Measurements from ENCODE around the gene VAMP7.
"Not testable (repeated sequence)": the region's sequence is repeated elsewhere in the genome, so short reads cannot be mapped to it uniquely, and the experiment has no call there.

The VAMP7 gene

DNA sequence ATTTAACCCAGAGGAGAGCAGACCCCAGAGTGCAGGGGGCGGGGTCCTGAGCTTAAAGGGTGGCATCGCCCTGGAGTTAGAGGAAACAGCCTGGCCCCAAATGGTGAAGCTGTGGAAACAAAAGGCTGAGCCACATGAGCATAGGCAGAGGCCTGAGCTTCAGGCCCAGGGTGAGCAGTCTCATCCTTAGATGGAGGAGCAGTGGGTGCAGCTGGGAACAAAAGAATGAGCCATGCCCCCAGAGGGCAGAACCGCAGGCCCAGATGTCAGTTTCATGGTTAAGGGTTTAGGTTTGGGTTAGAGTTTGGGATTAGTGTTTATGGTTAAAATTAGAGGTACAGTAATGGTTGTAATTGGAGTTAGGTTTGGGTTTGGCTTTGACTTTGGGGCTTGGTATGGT is 71.9 kb downstream of the VAMP7 start:
- Mint-ChIP-seq H3K9me3 (peaks cover 4% of the 10 kb centered on the region), H3K27ac (no peak overlapping the region), H3K27me3 (peaks cover 3% of the 10 kb centered on the region), H3K36me3 (no peaks in the 10 kb centered on the region), H3K4me1 (no peaks in the 10 kb centered on the region), H3K4me3 (no peak overlapping the region)
- DNase-seq (ENCODE audit: low spot score in 2 of 2) (no peak), ATAC-seq (ENCODE audit: low read depth) (no peak)

DNA sequence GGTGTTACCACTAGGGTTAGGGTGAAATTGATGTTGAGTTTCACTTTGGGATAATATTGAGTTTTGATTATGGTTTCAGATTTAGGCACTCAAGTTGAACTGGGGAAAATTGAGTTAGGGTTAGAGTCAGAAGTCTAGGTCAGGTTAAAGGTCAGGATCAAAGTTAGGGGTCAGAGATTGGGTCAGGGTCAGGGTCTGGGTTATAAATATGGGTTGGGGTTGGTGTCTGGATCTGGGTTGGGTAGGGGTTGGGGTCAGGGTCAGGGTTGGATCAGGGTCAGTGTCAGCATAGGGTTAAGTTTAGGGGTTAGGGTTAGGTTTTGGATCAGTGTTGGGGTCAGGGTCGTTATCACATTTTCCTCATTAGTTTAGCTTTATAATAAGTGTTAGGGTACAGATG is 73.6 kb downstream of the VAMP7 start:
- ATAC-seq (ENCODE audit: low read depth), result no peak
- no peak overlapping the region for H3K27ac Mint-ChIP-seq
- no peak for DNase-seq (ENCODE audit: low spot score in 2 of 2)
- no peak overlapping the region for H3K4me3 Mint-ChIP-seq
- no peaks in the 10 kb centered on the region for H3K4me1 Mint-ChIP-seq
- H3K27me3 Mint-ChIP-seq, result peaks cover 3% of the 10 kb centered on the region
- no peaks in the 10 kb centered on the region for H3K36me3 Mint-ChIP-seq
- H3K9me3 Mint-ChIP-seq, result peaks cover 4% of the 10 kb centered on the region

- no peaks in the 10 kb centered on the region for H3K36me3 Mint-ChIP-seq
- H3K4me3 Mint-ChIP-seq, result no peak overlapping the region
- DNase-seq (ENCODE audit: low spot score in 2 of 2) (no peak), ATAC-seq (ENCODE audit: low read depth) (no peak)
- peaks cover 4% of the 10 kb centered on the region for H3K9me3 Mint-ChIP-seq
- H3K27ac Mint-ChIP-seq, result no peak overlapping the region
- H3K27me3 Mint-ChIP-seq, result peaks cover 3% of the 10 kb centered on the region
- H3K4me1 Mint-ChIP-seq, result no peaks in the 10 kb centered on the region
Measured at GRCh38 chrX:155956099-155956498, 75.0 kb downstream of the VAMP7 start.

GRCh38 chrX:155956649-155957048 is 75.5 kb downstream of the VAMP7 start:
- no peaks in the 10 kb centered on the region for H3K4me1 Mint-ChIP-seq
- H3K27me3 Mint-ChIP-seq, result peaks cover 3% of the 10 kb centered on the region
- ATAC-seq (ENCODE audit: low read depth), result no peak
- no peak overlapping the region for H3K27ac Mint-ChIP-seq
- peaks cover 4% of the 10 kb centered on the region for H3K9me3 Mint-ChIP-seq
- H3K36me3 Mint-ChIP-seq, result no peaks in the 10 kb centered on the region
- no peak for DNase-seq (ENCODE audit: low spot score in 2 of 2)
- no peak overlapping the region for H3K4me3 Mint-ChIP-seq

- Mint-ChIP-seq H3K36me3 (no peaks in the 10 kb centered on the region), H3K27ac (no peak overlapping the region), H3K27me3 (peaks cover 3% of the 10 kb centered on the region), H3K9me3 (peaks cover 4% of the 10 kb centered on the region), H3K4me3 (no peak overlapping the region), H3K4me1 (no peaks in the 10 kb centered on the region)
- ATAC-seq (ENCODE audit: low read depth), result no peak
- no peak for DNase-seq (ENCODE audit: low spot score in 2 of 2)
Measured at GRCh38 chrX:155957843-155958242, 76.7 kb downstream of the VAMP7 start.

GRCh38 chrX:155959018-155959587 is 78.0 kb downstream of the VAMP7 start:
- H3K4me1 Mint-ChIP-seq, result no peaks in the 10 kb centered on the region
- no peak overlapping the region for H3K4me3 Mint-ChIP-seq
- no peak overlapping the region for H3K27ac Mint-ChIP-seq
- DNase-seq (ENCODE audit: low spot score in 2 of 2), result no peak
- no peaks in the 10 kb centered on the region for H3K36me3 Mint-ChIP-seq
- peaks cover 3% of the 10 kb centered on the region for H3K27me3 Mint-ChIP-seq
- ATAC-seq (ENCODE audit: low read depth), result no peak
- peaks cover 8% of the 10 kb centered on the region for H3K9me3 Mint-ChIP-seq

- no peaks in the 10 kb centered on the region for H3K27me3 Mint-ChIP-seq
- no peak for ATAC-seq (ENCODE audit: low read depth)
- DNase-seq (ENCODE audit: low spot score in 2 of 2), result no peak
- H3K27ac Mint-ChIP-seq, result no peak overlapping the region
- H3K4me3 Mint-ChIP-seq, result no peak overlapping the region
- no peaks in the 10 kb centered on the region for H3K36me3 Mint-ChIP-seq
- peaks cover 12% of the 10 kb centered on the region for H3K9me3 Mint-ChIP-seq
- no peaks in the 10 kb centered on the region for H3K4me1 Mint-ChIP-seq
Measured at GRCh38 chrX:155962906-155963305, 81.8 kb downstream of the VAMP7 start.

DNA sequence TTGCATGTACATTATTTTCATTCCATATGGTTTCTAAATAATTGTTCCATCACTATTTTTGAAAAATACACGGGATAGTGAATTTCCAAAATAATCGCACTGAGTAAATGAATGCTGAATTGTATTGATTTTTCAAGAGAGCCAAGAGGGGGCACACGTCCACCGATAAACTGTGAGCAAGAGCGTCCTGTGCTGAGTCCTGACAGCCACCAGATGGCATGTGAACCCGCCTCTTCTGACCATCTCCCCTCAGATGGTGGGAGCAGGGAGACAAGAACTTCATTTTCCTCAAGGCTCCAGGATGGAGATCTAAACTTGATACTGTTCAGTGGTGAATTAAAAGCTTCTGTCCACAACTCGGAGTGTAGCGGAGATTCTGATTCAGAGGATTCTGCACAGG is 85.7 kb downstream of the VAMP7 start:
- H3K4me3 Mint-ChIP-seq, result no peak overlapping the region
- H3K9me3 Mint-ChIP-seq, result peaks cover 20% of the 10 kb centered on the region
- H3K27ac Mint-ChIP-seq, result no peak overlapping the region
- H3K36me3 Mint-ChIP-seq, result peaks cover 1% of the 10 kb centered on the region
- ATAC-seq (ENCODE audit: low read depth), result no peak
- no peak for DNase-seq (ENCODE audit: low spot score in 2 of 2)
- no peaks in the 10 kb centered on the region for H3K4me1 Mint-ChIP-seq
- H3K27me3 Mint-ChIP-seq, result peaks cover 4% of the 10 kb centered on the region

DNA sequence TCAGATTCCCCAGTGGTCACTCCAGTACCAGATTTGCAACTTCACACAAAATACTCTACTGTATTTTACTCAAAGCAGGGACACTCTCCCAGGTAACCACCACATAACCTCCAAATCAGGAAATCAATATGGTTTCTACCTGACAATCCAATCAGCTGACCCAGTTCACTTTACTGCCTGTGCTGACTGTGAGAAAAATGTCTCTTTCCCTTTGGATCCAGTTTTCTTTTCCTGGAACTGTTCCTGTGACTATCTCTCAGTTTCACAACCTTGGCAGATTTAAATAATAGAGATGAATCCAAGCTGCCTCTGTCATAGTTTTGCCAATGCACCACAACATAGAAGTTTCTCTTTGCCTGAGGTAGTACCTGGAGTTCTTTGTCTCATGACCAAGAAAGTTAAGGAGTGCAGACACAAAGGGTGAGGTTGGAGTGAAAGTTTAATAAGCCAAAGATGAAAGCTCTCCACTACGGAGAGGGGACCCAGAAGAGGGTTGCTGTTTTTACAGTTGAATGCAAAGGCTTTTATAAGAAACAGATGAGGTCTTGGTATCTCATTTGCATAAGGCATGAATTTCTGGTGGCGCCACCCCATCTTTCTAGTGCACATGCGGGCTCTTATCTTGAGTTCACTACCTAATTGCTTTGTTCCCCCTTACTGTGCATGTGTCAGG is 86.6 kb downstream of the VAMP7 start:
- H3K4me3 Mint-ChIP-seq, result no peak overlapping the region
- DNase-seq (ENCODE audit: low spot score in 2 of 2) (no peak), ATAC-seq (ENCODE audit: low read depth) (no peak)
- H3K36me3 Mint-ChIP-seq, result peaks cover 1% of the 10 kb centered on the region
- H3K27me3 Mint-ChIP-seq, result peaks cover 4% of the 10 kb centered on the region
- H3K4me1 Mint-ChIP-seq, result no peaks in the 10 kb centered on the region
- H3K27ac Mint-ChIP-seq, result no peak overlapping the region
- peaks cover 20% of the 10 kb centered on the region for H3K9me3 Mint-ChIP-seq

- Mint-ChIP-seq H3K27ac (no peak overlapping the region), H3K27me3 (peaks cover 4% of the 10 kb centered on the region), H3K9me3 (peaks cover 20% of the 10 kb centered on the region), H3K4me3 (no peak overlapping the region), H3K4me1 (no peaks in the 10 kb centered on the region), H3K36me3 (peaks cover 1% of the 10 kb centered on the region)
- ATAC-seq (ENCODE audit: low read depth), result no peak
- DNase-seq (ENCODE audit: low spot score in 2 of 2), result no peak
Measured at GRCh38 chrX:155968326-155968661, 87.1 kb downstream of the VAMP7 start.

GRCh38 chrX:155968791-155969190 is 87.6 kb downstream of the VAMP7 start:
- Mint-ChIP-seq H3K27ac (no peak overlapping the region), H3K36me3 (peaks cover 1% of the 10 kb centered on the region), H3K27me3 (peaks cover 4% of the 10 kb centered on the region), H3K4me1 (no peaks in the 10 kb centered on the region), H3K9me3 (peaks cover 19% of the 10 kb centered on the region), H3K4me3 (no peak overlapping the region)
- DNase-seq (ENCODE audit: low spot score in 2 of 2) (no peak), ATAC-seq (ENCODE audit: low read depth) (no peak)

DNA sequence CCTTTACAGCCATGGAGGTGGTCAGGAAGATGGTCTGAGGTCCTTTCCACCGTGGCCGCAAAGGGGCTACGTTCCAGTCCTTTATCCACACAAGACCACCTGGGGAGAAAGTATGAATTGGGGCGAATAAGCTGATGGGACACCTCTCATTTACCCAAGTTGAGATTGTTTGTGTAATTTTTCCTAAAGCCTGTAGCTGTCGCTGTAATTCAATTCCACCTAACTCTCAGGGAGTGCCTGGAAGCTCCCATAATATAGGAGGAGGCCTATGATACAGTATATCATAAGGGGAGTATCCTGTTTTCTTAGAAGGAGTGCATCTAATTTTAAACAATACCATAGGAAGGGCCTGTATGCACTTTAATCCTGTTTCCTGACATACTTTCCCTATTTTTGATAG is 90.5 kb downstream of the VAMP7 start:
- H3K36me3 Mint-ChIP-seq; ATAC-seq (ENCODE audit: low read depth); DNase-seq (ENCODE audit: low spot score in 2 of 2); H3K4me3 Mint-ChIP-seq; H3K27me3 Mint-ChIP-seq; H3K27ac Mint-ChIP-seq; H3K4me1 Mint-ChIP-seq: not testable (repeated sequence)
- H3K9me3 Mint-ChIP-seq, result peaks cover 13% of the 10 kb centered on the region

- not testable (repeated sequence) for H3K4me3 Mint-ChIP-seq; H3K4me1 Mint-ChIP-seq; ATAC-seq (ENCODE audit: low read depth); H3K27me3 Mint-ChIP-seq; DNase-seq (ENCODE audit: low spot score in 2 of 2); H3K36me3 Mint-ChIP-seq; H3K27ac Mint-ChIP-seq
- peaks cover 13% of the 10 kb centered on the region for H3K9me3 Mint-ChIP-seq
Measured at GRCh38 chrX:155972241-155972640, 91.1 kb downstream of the VAMP7 start.

- ATAC-seq (ENCODE audit: low read depth) (no peak), DNase-seq (ENCODE audit: low spot score in 2 of 2) (no peak)
- Mint-ChIP-seq H3K36me3 (no peaks in the 10 kb centered on the region), H3K27ac (no peak overlapping the region), H3K4me3 (no peak overlapping the region), H3K9me3 (peaks cover 5% of the 10 kb centered on the region), H3K27me3 (no peaks in the 10 kb centered on the region), H3K4me1 (no peaks in the 10 kb centered on the region)
Measured at GRCh38 chrX:155983326-155983725, 102.2 kb downstream of the VAMP7 start.

GRCh38 chrX:155985208-155985607 is 104.1 kb downstream of the VAMP7 start:
- H3K27ac Mint-ChIP-seq, result no peak overlapping the region
- H3K27me3 Mint-ChIP-seq, result peaks cover 3% of the 10 kb centered on the region
- DNase-seq (ENCODE audit: low spot score in 2 of 2), result no peak
- H3K4me3 Mint-ChIP-seq, result no peak overlapping the region
- no peaks in the 10 kb centered on the region for H3K4me1 Mint-ChIP-seq
- no peaks in the 10 kb centered on the region for H3K36me3 Mint-ChIP-seq
- H3K9me3 Mint-ChIP-seq, result peaks cover 5% of the 10 kb centered on the region
- no peak for ATAC-seq (ENCODE audit: low read depth)

Data from memory B cell (primary cell).